Right ventricle myocardium inferior (tissue), 1 donor: ENCODE measurements around the gene IFNA8. TPM values are rescaled to one million over a fixed set of nuclear protein-coding genes. Genes with fewer than 3 reads are reported as not detected.
"Not testable (repeated sequence)": the region's sequence is repeated elsewhere in the genome, so short reads cannot be mapped to it uniquely, and the experiment has no call there.

Source experiments
- ATAC-seq: fragments of 200-7000 bp; cut with Tn5 transposase; one replicate; pipeline ENCODE4 v1.9.1; 2020; ENCODE audit warnings: mild to moderate bottlenecking, moderate library complexity
- DNase-seq: peaks from one replicate; pipeline ENCODE4 v3.0.0; 2021; ENCODE audit errors: missing footprints
- intact Hi-C: fragments of 100-400 bp; cut with DNase I; formaldehyde crosslinking; loops from one replicate; pipeline ENCODE4 v1.11.0; 2022
- total RNA-seq: library from RNA; stranded (reverse); fragmentation: NEBNext Ultra II Directional; extraction: Animal tissue kit (Norgen Biotek cat#: 25700); gene quantifications from one replicate; pipeline ENCODE4 v1.2.1, GENCODE V29; 2021
- donor health status: DM: no; HTN: yes; CAD: no; lungs with severe emphysema.

IFNA8 gene
- total RNA-seq, 1 donor from 2014 or later, result not detected

GRCh38 chr9:21414220-21414940 is 5.5 kb downstream of the IFNA8 start:
- ATAC-seq, result no peak
- no peak for DNase-seq
- intact Hi-C loops, result no loop called here

- DNase-seq (no peak), ATAC-seq (no peak)
- intact Hi-C loops, result no loop called here
Measured at GRCh38 chr9:21415493-21416267, 6.8 kb downstream of the IFNA8 start.

- ATAC-seq (no peak), DNase-seq (no peak)
- intact Hi-C loops, result no loop called here
Measured at GRCh38 chr9:21428235-21428634, 19.3 kb downstream of the IFNA8 start.

- intact Hi-C loops, result no loop called here
- ATAC-seq (no peak), DNase-seq (no peak)
Measured at GRCh38 chr9:21429191-21429590, 20.3 kb downstream of the IFNA8 start.

GRCh38 chr9:21432672-21433425 is 23.9 kb downstream of the IFNA8 start:
- DNase-seq (no peak), ATAC-seq (no peak)
- intact Hi-C loops, result no loop called here

- ATAC-seq (no peak), DNase-seq (no peak)
- intact Hi-C loops, result no loop called here
Measured at GRCh38 chr9:21434202-21435014, 25.5 kb downstream of the IFNA8 start.

GRCh38 chr9:21435015-21435383 is 26.1 kb downstream of the IFNA8 start:
- DNase-seq, intact Hi-C loops, ATAC-seq: not testable (repeated sequence)

- DNase-seq (no peak), ATAC-seq (no peak)
- intact Hi-C loops, result no loop called here
Measured at GRCh38 chr9:21440139-21440538, 31.2 kb downstream of the IFNA8 start, which contains the start of gene IFNA1. Gene IFNA1 (plus strand): TSS chr9:21440439. CDS start chr9:21440508, 69 bp downstream.

GRCh38 chr9:21443849-21444625 is 35.1 kb downstream of the IFNA8 start:
- ATAC-seq (no peak), DNase-seq (no peak)
- intact Hi-C loops, result no loop called here

- intact Hi-C loops, DNase-seq, ATAC-seq: not testable (repeated sequence)
Measured at GRCh38 chr9:21449312-21449711, 40.4 kb downstream of the IFNA8 start.

GRCh38 chr9:21450733-21451394 is 41.9 kb downstream of the IFNA8 start:
- DNase-seq (no peak), ATAC-seq (no peak)
- intact Hi-C loops, result no loop called here

- DNase-seq, result no peak
- no peak for ATAC-seq
- intact Hi-C loops, result no loop called here
Measured at GRCh38 chr9:21452681-21453080, 43.8 kb downstream of the IFNA8 start.

GRCh38 chr9:21454149-21454548 is 45.2 kb downstream of the IFNA8 start:
- no peak for DNase-seq
- intact Hi-C loops, result no loop called here
- no peak for ATAC-seq

GRCh38 chr9:21455320-21455719 is 46.4 kb downstream of the IFNA8 start:
- ATAC-seq (no peak), DNase-seq (no peak)
- intact Hi-C loops, result no loop called here
